ENCODE data around the gene MRPS12. TPM values are rescaled to one million over a fixed set of nuclear protein-coding genes. Genes with fewer than 3 reads are reported as not detected.
A peak's percentile ranks its signal among the peaks of the same experiment; 100 is the strongest.

MRPS12 gene
- total RNA-seq, 2 experiments from 2014 or later, result 54.8 to 57.5 TPM

DNA sequence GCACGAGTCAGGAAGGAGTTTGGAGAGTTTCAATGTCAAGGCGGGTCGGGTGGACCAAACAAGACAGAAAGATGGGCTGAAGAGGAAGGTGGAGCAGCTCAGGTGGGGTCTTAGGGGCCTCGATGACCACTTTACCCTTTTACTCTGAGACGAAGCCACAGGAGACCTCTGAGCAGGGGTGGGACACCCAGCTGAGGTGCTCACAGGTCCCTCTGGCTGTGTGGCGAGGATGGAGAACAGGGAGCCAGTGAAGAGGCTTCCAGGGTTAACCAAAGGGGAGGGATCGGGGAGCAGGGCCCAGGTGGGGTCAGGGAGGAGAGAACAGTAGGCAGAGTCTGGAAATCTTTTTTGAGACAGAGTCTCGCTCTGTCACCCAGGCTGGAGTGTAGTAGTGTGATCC is 16.8 kb upstream of the MRPS12 start:
- ChIA-PET POLR2A (interaction anchor here (0.5 kb wide), 1 partner anchor 123 kb away, joined by 3 read pairs; no protein-coding TSS in a partner anchor), CTCF (interaction anchor here (1.1 to 1.3 kb wide), 3 partner anchors 17 to 144 kb away, joined by 3 to 4 read pairs (median 3); partner anchors contain the start of genes MRPS12 and SARS2)
- Mint-ChIP-seq H3K36me3 (ENCODE audit: low read depth) (peaks cover 11% of the 10 kb centered on the region), H3K9me3 (no peaks in the 10 kb centered on the region), H3K27ac (no peak overlapping the region), H3K27me3 (no peaks in the 10 kb centered on the region), H3K4me3 (no peak overlapping the region), H3K4me1 (peaks cover 5% of the 10 kb centered on the region)
- no peak for DNase-seq

DNA sequence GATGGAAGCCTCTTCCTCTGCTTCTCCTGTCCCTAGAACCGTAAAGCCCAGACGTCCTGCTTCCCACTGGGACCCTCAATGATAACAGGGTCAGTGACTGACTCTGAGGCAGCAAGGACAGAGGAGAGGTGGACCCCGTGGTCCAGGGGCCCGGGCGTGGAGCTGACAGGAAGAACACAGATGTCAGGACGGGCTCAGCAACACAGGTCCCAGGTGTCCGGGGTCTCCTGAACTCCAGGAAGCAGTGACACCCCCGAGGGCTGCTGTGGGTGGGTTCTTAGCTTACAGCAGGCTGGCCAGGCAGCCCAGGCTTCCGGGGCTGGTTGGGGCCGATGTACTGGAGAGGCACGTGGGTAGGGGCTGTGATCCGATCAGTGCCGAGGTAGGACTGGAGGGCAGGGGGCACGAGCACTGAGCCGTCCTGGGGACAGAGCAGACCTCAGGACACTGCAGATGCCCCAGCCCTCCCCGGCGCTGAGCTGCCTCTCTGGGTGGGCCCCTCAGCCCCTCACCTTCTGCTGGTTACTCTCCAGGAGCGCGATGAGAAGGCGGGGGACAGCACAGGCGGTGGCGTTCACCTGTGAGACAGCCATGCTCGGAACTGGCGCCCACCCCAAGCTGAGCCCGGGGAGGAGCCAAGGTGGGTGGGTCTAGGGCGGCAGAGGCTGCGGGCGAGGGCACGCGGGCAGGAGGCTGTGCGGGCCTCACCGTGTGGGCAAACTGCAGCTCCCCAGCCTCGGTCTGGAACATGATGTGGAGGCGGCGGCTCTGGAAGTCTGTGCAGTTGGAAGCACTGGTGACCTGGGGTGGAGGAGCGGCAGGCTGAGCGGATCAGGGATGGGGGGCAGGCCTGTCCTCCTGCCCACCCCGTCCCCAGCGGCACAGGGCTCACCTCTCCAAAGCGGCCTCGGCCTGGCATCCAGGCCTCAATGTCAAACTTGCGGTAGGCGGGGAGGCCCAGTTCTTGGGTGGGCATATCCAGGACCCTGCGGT is 15.1 kb upstream of the MRPS12 start:
- no peaks in the 10 kb centered on the region for H3K27me3 Mint-ChIP-seq
- no peak overlapping the region for H3K27ac Mint-ChIP-seq
- DNase-seq, result no peak
- H3K4me3 Mint-ChIP-seq, result no peak overlapping the region
- ChIA-PET POLR2A (no interaction called here), CTCF (interaction anchor here (0.6 to 1.3 kb wide), 4 partner anchors 9 to 17 kb away, joined by 3 to 6 read pairs (median 4); no protein-coding TSS in a partner anchor)
- H3K4me1 Mint-ChIP-seq, result peaks cover 2% of the 10 kb centered on the region
- peaks cover 6% of the 10 kb centered on the region for H3K36me3 Mint-ChIP-seq (ENCODE audit: low read depth)
- H3K9me3 Mint-ChIP-seq, result no peaks in the 10 kb centered on the region

DNA sequence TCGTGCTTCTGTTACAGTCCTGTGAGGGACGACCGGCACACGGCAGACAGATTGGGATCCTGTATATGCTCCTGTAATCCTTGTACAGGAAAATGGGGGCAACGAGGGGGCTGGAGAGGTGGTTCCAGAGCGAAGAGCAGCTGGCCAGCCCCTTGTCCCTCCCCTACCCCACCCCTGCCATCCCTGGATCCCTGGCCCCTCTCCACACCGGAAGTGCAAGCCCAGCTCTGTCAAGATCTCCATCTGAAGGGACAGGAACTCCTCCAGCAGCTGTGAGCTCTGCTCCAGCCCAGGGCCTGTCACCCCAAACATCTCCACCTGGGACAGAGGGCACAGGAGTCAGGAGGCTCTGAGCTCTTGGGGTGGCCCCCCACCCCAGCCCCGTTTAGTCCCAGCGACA is 13.2 kb upstream of the MRPS12 start:
- H3K27ac Mint-ChIP-seq, result peak overlapping the region; percentile 44
- CTCF ChIA-PET, result interaction anchor here (0.8 to 1.1 kb wide), 2 partner anchors 10 to 13 kb away, joined by 3 to 4 read pairs; partner anchors contain the start of genes MRPS12 and SARS2

DNA sequence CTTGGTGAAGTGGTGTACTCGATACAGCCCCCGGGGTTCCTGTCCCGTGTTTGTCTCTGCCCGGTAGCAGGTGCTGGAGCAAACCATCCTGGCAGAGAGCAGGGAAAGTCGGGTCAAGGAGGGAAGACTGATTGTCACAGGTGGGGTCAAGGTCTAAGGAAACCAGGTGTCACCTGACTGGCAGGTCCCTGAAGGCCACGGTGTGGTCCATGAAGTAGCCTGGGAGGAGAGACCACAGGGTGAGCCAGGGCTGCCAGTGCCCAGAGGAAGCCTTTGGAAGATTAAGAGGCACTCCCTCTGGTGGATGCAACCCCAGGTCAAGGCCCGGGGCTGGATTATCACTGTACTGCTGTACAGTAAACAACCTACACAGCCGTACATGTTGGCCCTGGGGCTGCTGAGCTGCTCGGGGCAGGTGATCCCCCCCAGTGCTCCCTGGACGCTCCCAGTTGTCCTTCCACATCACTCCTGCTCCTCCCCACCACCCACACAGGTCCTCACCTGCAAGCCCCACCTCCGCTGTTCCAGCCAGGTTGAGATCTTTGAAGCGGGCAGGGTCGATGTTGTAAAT is 12.7 kb upstream of the MRPS12 start:
- Mint-ChIP-seq H3K4me3 (no peak overlapping the region), H3K4me1 (peaks cover 2% of the 10 kb centered on the region), H3K27ac (peak overlapping the region; percentile 44), H3K27me3 (no peaks in the 10 kb centered on the region), H3K36me3 (ENCODE audit: low read depth) (peaks cover 7% of the 10 kb centered on the region), H3K9me3 (no peaks in the 10 kb centered on the region)
- CTCF ChIA-PET, result interaction anchor here (1.1 to 1.2 kb wide), 2 partner anchors 9 to 35 kb away, joined by 3 read pairs; no protein-coding TSS in a partner anchor
- POLR2A ChIA-PET, result no interaction called here
- DNase-seq, result no peak

More for the DNA sequence above, 13.2 kb upstream of the MRPS12 start:
- Mint-ChIP-seq H3K4me3 (no peak overlapping the region), H3K4me1 (peaks cover 2% of the 10 kb centered on the region), H3K36me3 (ENCODE audit: low read depth) (peaks cover 7% of the 10 kb centered on the region), H3K9me3 (no peaks in the 10 kb centered on the region), H3K27me3 (no peaks in the 10 kb centered on the region)
- POLR2A ChIA-PET, result no interaction called here
- no peak for DNase-seq

DNA sequence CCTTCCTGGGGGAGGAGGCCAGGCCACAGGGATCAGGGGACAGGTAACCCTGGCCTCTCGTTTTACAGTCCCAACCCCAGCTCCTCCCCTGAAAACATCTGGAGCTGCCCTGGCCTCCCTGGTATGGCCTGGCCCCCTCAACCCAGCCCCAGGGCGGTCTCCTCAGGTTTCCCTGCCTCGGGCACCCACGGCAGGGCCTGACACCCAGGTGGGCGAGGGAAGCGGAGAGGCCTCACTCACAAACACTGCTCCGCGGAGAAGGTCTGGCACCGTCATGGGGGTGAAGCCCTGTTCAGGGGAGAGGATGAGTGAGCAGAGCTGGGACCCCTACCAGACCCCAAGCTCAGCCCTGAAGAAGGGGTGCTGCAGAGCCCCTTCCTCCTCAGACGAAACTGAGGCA is 12.2 kb upstream of the MRPS12 start:
- H3K9me3 Mint-ChIP-seq, result no peaks in the 10 kb centered on the region
- peaks cover 7% of the 10 kb centered on the region for H3K36me3 Mint-ChIP-seq (ENCODE audit: low read depth)
- H3K4me1 Mint-ChIP-seq, result peaks cover 2% of the 10 kb centered on the region
- POLR2A ChIA-PET, result no interaction called here
- CTCF ChIA-PET, result interaction anchor here (1.1 to 1.2 kb wide), 2 partner anchors 9 to 35 kb away, joined by 3 read pairs; no protein-coding TSS in a partner anchor
- H3K4me3 Mint-ChIP-seq, result no peak overlapping the region
- DNase-seq, result no peak
- H3K27ac Mint-ChIP-seq, result no peak overlapping the region
- H3K27me3 Mint-ChIP-seq, result no peaks in the 10 kb centered on the region

DNA sequence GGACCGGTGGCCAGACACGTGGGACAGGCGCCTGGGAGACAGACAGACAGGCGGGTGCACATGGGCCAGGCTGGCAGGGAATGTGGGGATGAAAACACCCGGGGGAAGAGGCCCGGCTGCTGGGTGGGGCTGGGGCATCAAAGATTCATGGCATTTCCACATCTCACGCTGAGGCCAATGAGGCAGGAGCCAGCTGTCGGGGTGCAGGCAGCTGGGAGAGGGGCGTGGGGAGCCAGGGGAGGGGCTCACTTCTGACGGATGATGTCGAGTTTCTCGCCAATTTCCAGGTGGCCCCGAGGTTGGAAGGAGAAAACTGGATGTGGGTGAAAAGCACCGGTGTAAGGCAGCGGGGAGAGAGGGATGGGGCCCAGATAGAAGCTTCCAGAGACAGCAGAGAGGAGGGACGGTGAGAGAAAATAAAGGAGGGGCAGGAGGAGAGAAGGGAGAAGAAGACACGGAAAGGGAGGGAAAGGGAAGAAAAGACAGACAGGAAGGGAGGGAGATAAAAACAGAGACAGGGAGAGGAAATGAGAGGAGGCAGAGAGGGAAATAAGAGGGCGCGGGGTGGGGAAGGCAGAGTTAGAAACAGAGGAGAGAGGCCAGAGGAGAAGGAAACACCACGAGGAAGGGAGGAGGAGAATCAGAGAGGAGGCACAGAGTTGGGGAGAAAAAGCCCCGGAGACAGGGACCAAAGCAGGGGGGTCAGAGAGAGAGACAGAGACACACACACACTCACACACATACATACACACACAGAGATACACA is 10.7 kb upstream of the MRPS12 start:
- CTCF ChIA-PET, result interaction anchor here (1.7 kb wide), 1 partner anchor 10 kb away, joined by 7 read pairs; the partner anchor contains the start of genes MRPS12 and SARS2
- H3K4me3 Mint-ChIP-seq, result no peak overlapping the region
- H3K4me1 Mint-ChIP-seq, result no peaks in the 10 kb centered on the region
- POLR2A ChIA-PET, result no interaction called here
- H3K36me3 Mint-ChIP-seq (ENCODE audit: low read depth), result peaks cover 14% of the 10 kb centered on the region
- no peak overlapping the region for H3K27ac Mint-ChIP-seq
- no peaks in the 10 kb centered on the region for H3K9me3 Mint-ChIP-seq
- H3K27me3 Mint-ChIP-seq, result no peaks in the 10 kb centered on the region
- DNase-seq, result no peak

DNA sequence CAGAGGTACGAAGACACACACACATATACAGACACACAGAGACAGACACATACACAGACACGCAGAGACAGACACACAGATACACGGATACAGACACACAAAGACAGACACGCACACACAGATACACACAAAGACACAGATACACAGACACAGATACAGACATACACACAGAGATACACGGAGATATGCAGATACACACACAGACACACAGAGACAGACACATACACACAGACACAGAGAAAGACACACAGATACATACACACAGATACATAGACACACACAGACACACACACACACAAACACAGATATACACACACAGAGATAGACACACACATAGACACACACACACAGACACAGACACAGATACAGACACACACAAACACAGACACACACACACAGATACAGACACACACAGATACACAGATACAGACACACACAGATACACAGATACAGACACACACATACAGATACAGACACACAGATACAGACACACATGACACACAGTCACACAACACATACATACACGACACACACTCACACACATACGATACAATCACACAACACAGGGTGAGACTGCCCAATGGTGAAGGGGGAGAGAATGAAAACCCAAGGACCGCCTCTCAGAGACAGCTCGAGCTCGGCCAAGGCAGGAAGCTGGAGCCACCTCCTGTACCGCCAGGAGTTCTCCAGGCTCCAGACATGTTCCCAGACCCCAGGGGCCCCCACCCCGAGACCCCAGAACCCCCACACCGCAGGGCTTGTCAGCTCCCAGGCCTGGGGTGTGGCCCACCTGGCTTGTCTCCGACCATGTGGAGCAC is 9.9 kb upstream of the MRPS12 start:
- POLR2A ChIA-PET, result no interaction called here

DNA sequence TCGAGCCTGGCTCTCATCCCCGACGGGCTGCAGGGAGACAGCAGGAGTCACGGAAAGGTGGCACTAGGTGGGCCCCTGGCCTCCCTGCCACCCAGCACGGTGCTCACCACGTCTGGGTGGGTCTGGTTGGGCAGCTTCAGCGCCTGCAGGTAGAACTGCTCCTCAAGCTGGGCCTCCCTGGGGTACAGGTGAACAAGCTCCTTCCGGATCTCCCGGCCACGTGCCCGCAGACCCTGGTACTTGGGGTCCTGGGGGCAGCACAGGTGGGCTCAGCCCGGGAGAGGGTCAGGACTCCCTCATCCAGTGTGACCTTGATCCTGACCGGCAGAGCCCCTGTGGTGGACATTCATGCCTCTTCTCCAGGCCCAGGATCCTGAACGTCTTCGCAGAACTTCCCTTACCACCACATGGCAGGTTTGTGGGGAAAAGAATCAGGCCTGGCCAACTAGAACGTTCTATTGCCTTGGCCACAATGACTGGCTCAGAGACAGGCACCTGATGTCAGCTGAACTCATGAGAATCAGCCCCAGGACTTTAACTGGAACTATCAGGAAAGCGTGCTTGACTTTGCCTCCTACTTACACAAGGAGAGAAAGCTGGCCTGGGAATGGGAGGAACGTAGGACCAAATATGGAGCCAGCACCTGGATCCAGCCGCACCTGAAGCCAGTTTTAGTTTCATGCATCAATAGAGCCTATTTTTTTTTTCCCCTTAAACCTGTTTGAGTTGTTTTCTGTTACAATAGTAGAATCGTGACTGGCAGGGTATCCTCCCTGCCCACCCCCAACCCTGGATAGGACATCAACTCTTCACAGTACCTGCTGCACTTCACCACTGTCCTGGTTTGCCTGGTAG is 9.1 kb upstream of the MRPS12 start:
- Mint-ChIP-seq H3K27me3 (no peaks in the 10 kb centered on the region), H3K4me3 (no peak overlapping the region), H3K9me3 (no peaks in the 10 kb centered on the region), H3K4me1 (no peaks in the 10 kb centered on the region), H3K27ac (no peak overlapping the region), H3K36me3 (ENCODE audit: low read depth) (peaks cover 17% of the 10 kb centered on the region)
- ChIA-PET CTCF (interaction anchor here (1.0 kb wide), 2 partner anchors 9 to 10 kb away, joined by 3 to 5 read pairs; partner anchors contain the start of genes MRPS12 and SARS2), POLR2A (no interaction called here)
- DNase-seq, result no peak

More for the DNA sequence above, 9.9 kb upstream of the MRPS12 start:
- Mint-ChIP-seq H3K4me1 (no peaks in the 10 kb centered on the region), H3K4me3 (no peak overlapping the region), H3K9me3 (no peaks in the 10 kb centered on the region), H3K36me3 (ENCODE audit: low read depth) (peaks cover 17% of the 10 kb centered on the region), H3K27ac (no peak overlapping the region), H3K27me3 (no peaks in the 10 kb centered on the region)
- CTCF ChIA-PET, result interaction anchor here (1.0 to 1.7 kb wide), 3 partner anchors 10 to 11 kb away, joined by 3 to 7 read pairs (median 5); partner anchors contain the start of genes MRPS12 and SARS2
- no peak for DNase-seq

DNA sequence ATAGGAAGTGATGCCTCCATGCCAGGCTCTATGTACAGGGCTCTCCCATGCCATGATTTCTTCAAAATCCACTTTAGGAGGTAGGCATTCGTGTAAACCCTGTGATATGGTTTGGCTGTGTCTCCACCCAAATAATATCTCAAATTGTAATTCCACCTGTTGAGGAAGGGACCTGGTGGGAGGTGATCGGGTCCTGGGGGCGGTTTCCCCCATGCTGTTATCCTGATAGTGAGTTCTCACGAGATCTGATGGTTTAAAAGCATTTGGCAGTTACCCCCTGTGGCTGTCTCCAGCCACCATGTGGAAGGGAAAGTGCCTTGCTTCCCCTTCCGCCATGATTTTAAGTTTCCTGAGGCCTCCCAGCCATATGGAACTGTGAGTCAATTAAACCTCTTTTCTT is 8.3 kb upstream of the MRPS12 start:
- peaks cover 17% of the 10 kb centered on the region for H3K36me3 Mint-ChIP-seq (ENCODE audit: low read depth)
- DNase-seq, result no peak
- ChIA-PET CTCF (no interaction called here), POLR2A (no interaction called here)
- peaks cover under 1% of the 10 kb centered on the region for H3K4me1 Mint-ChIP-seq
- no peaks in the 10 kb centered on the region for H3K9me3 Mint-ChIP-seq
- no peak overlapping the region for H3K4me3 Mint-ChIP-seq
- H3K27ac Mint-ChIP-seq, result no peak overlapping the region
- no peaks in the 10 kb centered on the region for H3K27me3 Mint-ChIP-seq

DNA sequence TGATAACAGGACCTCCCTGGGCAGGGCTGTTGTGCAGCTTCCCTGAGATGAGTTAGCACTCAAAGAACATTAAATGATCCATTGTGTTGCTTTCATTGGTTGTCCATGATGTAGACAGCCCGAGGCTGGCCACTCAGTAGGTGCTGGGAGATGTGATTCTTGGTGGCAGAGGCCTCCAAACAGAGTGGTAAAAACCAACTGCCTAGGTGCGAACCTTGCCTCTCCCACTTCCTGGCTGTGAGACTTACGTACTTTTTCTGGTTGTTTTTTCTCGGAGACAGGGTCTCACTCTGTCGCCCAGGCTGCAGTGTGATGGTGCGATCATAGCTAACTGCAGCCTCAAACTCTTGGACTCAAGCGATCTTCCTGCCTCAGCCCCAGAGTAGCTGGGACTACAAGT is 6.4 kb upstream of the MRPS12 start:
- POLR2A ChIA-PET, result no interaction called here
- no peaks in the 10 kb centered on the region for H3K9me3 Mint-ChIP-seq
- no peaks in the 10 kb centered on the region for H3K27me3 Mint-ChIP-seq
- CTCF ChIA-PET, result interaction anchor here (0.7 kb wide), 1 partner anchor 209 kb away, joined by 3 read pairs; no protein-coding TSS in a partner anchor
- no peak overlapping the region for H3K4me3 Mint-ChIP-seq
- peaks cover 21% of the 10 kb centered on the region for H3K36me3 Mint-ChIP-seq (ENCODE audit: low read depth)
- no peak for DNase-seq
- H3K27ac Mint-ChIP-seq, result no peak overlapping the region
- peaks cover 18% of the 10 kb centered on the region for H3K4me1 Mint-ChIP-seq

DNA sequence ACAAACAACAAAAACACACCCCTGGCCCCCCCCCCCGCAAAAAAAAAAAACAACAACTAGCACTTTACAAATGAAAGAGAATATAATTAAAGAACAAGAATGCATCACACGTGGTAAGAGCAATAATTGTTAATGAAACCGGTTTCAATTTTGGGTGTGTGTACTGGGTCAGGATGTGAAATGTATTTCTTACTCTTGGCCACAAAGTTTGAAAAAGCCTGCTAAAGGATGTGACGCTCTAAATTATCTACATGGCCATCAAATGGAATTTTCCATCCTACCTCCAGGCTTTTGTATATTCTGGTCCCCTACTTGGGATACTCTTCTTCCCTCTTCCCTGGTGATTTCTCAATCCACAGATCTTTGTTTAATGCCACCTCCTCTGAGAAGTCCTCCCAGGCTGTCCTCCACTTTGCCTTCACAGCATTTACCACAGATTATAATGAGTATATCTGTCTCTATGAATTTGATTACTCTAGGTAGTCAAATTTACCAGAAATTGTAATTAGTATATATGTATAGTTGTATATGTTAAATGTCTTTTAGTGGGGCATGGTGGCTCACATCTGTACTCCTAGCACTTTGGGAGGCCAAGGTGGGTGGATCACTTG is 2.2 kb upstream of the MRPS12 start:
- POLR2A ChIA-PET, result no interaction called here
- peaks cover 34% of the 10 kb centered on the region for H3K4me1 Mint-ChIP-seq

More for the DNA sequence above, 2.2 kb upstream of the MRPS12 start:
- H3K27ac Mint-ChIP-seq, result peak overlapping the region; percentile 93
- peak overlapping the region; percentile 18 for H3K4me3 Mint-ChIP-seq
- H3K36me3 Mint-ChIP-seq (ENCODE audit: low read depth), result peaks cover 27% of the 10 kb centered on the region
- no peaks in the 10 kb centered on the region for H3K9me3 Mint-ChIP-seq
- H3K27me3 Mint-ChIP-seq, result no peaks in the 10 kb centered on the region
- DNase-seq, result no peak
- CTCF ChIA-PET, result interaction anchor here (2.3 to 2.9 kb wide), 2 partner anchors 28 to 218 kb away, joined by 9 to 16 read pairs; partner anchors contain the start of genes NFKBIB and SIRT2
